WI38 (cell line): ENCODE data around the gene GRID1.

Experiments used
- H3K4me3 ChIP-seq: 2 replicates; pipeline ENCODE4 v1.5.1; 2011; ENCODE audit warnings: low read depth, mild to moderate bottlenecking, control low read depth, low read length
- CTCF ChIP-seq: IDR thresholded peaks from 2 replicates; pipeline ENCODE4 v1.5.1; 2012; ENCODE audit warnings: low read depth, mild to moderate bottlenecking, control low read depth, low read length

The GRID1 gene

DNA sequence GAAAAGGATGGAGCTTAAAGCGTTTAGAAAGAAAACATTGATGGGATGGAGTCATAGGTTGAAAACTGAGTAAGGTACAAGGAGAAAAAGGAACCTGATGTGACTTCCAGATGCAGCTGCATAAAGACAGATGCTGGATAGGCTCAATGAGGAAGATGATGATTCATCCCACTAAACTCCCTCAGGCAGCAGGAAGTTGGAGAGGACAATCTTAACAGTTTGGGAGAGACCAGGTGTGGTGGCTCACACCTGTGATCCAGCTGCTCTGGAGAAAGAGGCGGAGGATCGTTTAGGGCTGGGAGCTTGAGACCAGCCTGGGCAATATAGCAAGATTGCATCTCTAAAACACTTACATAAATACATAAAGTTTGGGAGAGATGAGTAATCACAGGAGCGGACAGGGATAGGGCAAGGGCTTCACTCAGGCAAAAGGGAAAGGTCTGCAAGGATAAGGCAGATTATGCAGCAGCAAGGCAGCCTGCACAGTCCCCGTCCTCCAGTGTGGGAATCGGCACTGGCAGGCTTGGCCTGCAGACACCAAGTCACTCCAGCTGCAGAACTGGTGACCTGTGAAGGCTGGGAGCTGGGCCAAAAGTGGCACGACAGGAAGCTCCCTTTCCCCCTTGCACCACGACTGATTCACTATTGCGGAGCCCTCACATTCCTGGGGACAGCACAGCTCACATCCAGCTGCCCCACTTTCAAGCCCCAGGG lies 438.5 kb downstream of the GRID1 start:
- TF ChIP-seq CTCF = no peak
- no peak overlapping the region for H3K4me3 ChIP-seq

- TF ChIP-seq CTCF = no peak
- H3K4me3 ChIP-seq = no peak overlapping the region
These were observed 439.6 kb downstream of the GRID1 start for GRCh38 chr10:85926986-85927385.

DNA sequence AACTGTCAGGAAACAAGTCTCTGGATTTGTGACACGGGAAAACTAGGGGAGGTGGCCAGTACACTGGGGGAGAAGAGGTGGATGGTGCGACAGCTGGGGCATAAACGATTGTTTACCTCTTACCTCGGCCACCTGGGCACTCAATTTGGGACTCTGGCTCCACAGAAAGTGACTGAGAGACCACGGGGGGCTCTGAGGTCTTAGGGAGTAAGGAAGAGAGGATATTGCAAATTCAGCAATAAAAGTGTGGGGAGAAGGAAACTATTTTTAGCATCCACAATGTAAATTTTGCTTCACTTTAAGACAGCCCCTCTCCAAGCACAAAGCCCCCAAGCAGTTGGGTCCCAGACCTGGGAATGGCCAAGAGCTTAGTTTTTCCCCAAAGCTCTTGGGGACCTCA lies 440.5 kb downstream of the GRID1 start:
- no peak for TF ChIP-seq CTCF
- no peak overlapping the region for H3K4me3 ChIP-seq

- no peak for TF ChIP-seq CTCF
These were observed 441.3 kb downstream of the GRID1 start for GRCh38 chr10:85925201-85925750.

DNA sequence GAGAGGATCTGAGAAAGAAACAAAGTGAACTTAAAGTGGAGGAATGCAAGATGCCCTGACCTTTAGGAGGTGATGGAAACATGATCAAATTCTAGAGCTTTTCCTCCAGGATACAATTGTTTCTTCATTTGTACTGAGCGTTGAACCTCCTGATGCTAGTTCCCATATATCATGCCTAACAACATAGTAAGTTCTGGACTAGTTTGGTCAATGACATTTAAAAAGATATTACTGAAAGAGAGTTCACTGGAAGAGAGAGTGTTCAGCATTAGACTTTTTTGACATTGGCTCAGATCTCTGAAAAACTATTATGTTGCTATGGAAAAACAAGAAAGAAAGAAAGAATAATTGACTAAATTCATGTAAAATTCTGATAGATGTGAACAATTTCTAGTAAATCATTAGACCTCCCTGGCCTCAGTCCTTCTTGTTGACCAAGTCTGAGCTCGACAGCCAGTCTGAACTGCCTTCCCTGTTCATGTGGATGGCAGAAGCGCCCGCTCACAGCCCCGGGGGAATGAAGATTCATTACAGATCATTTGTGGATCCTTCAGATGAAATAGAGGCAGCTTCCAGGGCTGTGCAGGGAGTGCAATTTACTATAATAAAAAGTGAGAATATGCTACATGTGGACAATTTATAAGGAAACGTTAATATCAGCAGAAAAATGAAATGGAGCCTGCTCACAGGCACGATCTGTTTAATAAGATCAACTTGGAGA lies 442.1 kb downstream of the GRID1 start:
- no peak for TF ChIP-seq CTCF
- no peak overlapping the region for H3K4me3 ChIP-seq

More at GRCh38 chr10:85925201-85925750, 441.3 kb downstream of the GRID1 start:
- no peak overlapping the region for H3K4me3 ChIP-seq

GRCh38 chr10:85922356-85923129 lies 444.1 kb downstream of the GRID1 start:
- no peak for TF ChIP-seq CTCF
- no peak overlapping the region for H3K4me3 ChIP-seq
